Stimulated activated naive B cell treated with anti-CD40 and anti-IgM and Interleukin-4, amounts not matched to agents 10 μg/mL and 1 μg/mL and 100 μg/mL, for 72 hours (primary cell): ENCODE results near the gene AP1S3.
"Not testable (repeated sequence)": the region's sequence is repeated elsewhere in the genome, so short reads cannot be mapped to it uniquely, and the experiment has no call there.

Experiments
- ATAC-seq, 2 donors: fragments of 150-1000 bp; cut with Tn5 transposase; replicated peaks; 2 replicates each; pipeline ENCODE4 v1.10.0; 2021; ENCODE audit warnings: moderate library complexity in 1 of 2
- DNase-seq: peaks from one replicate; pipeline ENCODE4 v3.0.0; 2021
- H3K27ac Mint-ChIP-seq: one replicate; pipeline ENCODE4 v1.8.0; 2022; ENCODE audit warnings: mild to moderate bottlenecking, mixed read lengths
- H3K27me3 Mint-ChIP-seq, 2 donors: one replicate each; pipeline ENCODE4 v1.8.0; 2022; ENCODE audit warnings: mixed read lengths in 2 of 2
- H3K36me3 Mint-ChIP-seq, 2 donors: one replicate each; pipeline ENCODE4 v1.8.0; 2022; ENCODE audit warnings: mixed read lengths in 2 of 2, mild to moderate bottlenecking in 1 of 2
- H3K4me1 Mint-ChIP-seq, 2 donors: one replicate each; pipeline ENCODE4 v1.8.0; 2022; ENCODE audit warnings: mixed read lengths in 2 of 2, mild to moderate bottlenecking in 1 of 2
- H3K4me3 Mint-ChIP-seq, 2 donors: one replicate each; pipeline ENCODE4 v1.8.0; 2022; ENCODE audit warnings: mild to moderate bottlenecking in 2 of 2, mixed read lengths in 2 of 2, moderate library complexity in 1 of 2
- H3K9me3 Mint-ChIP-seq, 2 donors: one replicate each; pipeline ENCODE4 v1.8.0; 2022; ENCODE audit warnings: mixed read lengths in 2 of 2, mild to moderate bottlenecking in 1 of 2

Gene AP1S3

GRCh38 chr2:223805008-223805407 is 32.4 kb downstream of the AP1S3 start:
- peaks cover 0 to 2% of the 10 kb centered on the region in 2 donors for H3K9me3 Mint-ChIP-seq
- ATAC-seq (no peak), DNase-seq (no peak)
- H3K27ac Mint-ChIP-seq = peak overlapping the region; percentile 83
- peaks cover 26 to 59% of the 10 kb centered on the region in 2 donors for H3K4me1 Mint-ChIP-seq
- no peaks in the 10 kb centered on the region for H3K27me3 Mint-ChIP-seq
- peaks cover 17 to 30% of the 10 kb centered on the region in 2 donors for H3K36me3 Mint-ChIP-seq
- peak overlapping the region in 1 of 2 donors; percentile 56 for H3K4me3 Mint-ChIP-seq

GRCh38 chr2:223801736-223802135 is 35.6 kb downstream of the AP1S3 start:
- H3K9me3 Mint-ChIP-seq = no peaks in the 10 kb centered on the region
- no peak for ATAC-seq
- peaks cover 16 to 33% of the 10 kb centered on the region in 2 donors for H3K36me3 Mint-ChIP-seq
- H3K27ac Mint-ChIP-seq = peak overlapping the region; percentile 85
- H3K4me3 Mint-ChIP-seq = no peak overlapping the region
- H3K27me3 Mint-ChIP-seq = no peaks in the 10 kb centered on the region
- H3K4me1 Mint-ChIP-seq = peaks cover 41 to 70% of the 10 kb centered on the region in 2 donors
- no peak for DNase-seq

GRCh38 chr2:223800908-223801307 is 36.5 kb downstream of the AP1S3 start:
- no peaks in the 10 kb centered on the region for H3K27me3 Mint-ChIP-seq
- H3K36me3 Mint-ChIP-seq = peaks cover 20 to 36% of the 10 kb centered on the region in 2 donors
- peaks cover 44 to 75% of the 10 kb centered on the region in 2 donors for H3K4me1 Mint-ChIP-seq
- no peaks in the 10 kb centered on the region for H3K9me3 Mint-ChIP-seq
- DNase-seq (no peak), ATAC-seq (peak; percentile 50 to 54)
- peak overlapping the region; percentile 85 for H3K27ac Mint-ChIP-seq
- peak overlapping the region; percentile 25 to 37 for H3K4me3 Mint-ChIP-seq

- peak; percentile 26 for DNase-seq
- peaks cover 36 to 59% of the 10 kb centered on the region in 2 donors for H3K4me1 Mint-ChIP-seq
- ATAC-seq = peak; percentile 98
- H3K9me3 Mint-ChIP-seq = peaks cover 3% of the 10 kb centered on the region in 2 donors
- peak overlapping the region; percentile 43 for H3K27ac Mint-ChIP-seq
- peak overlapping the region; percentile 27 to 52 for H3K4me3 Mint-ChIP-seq
- peaks cover 26 to 44% of the 10 kb centered on the region in 2 donors for H3K36me3 Mint-ChIP-seq
- no peaks in the 10 kb centered on the region for H3K27me3 Mint-ChIP-seq
Observed at GRCh38 chr2:223797811-223798721, 39.3 kb downstream of the AP1S3 start.

DNA sequence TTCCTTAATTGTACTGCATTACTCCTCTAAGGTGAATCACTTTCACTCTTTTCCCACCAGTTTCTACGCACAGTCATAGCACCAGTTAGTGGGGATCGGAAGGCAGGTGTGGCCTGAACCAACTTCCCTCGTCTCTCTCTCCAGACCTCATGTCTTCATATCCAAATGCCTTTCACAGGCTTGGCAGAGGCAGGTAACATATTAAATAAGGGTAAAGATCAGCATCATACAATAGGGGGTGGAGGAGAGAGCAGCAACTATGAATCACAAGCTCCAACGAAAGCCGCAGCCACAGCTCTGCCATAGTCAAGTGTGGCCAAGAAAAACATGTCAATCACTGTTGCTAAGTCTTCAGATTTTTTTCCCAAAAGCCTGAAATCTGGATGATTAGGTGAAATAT is 40.3 kb downstream of the AP1S3 start:
- no peaks in the 10 kb centered on the region for H3K27me3 Mint-ChIP-seq
- ATAC-seq = no peak
- peaks cover 37 to 60% of the 10 kb centered on the region in 2 donors for H3K4me1 Mint-ChIP-seq

DNA sequence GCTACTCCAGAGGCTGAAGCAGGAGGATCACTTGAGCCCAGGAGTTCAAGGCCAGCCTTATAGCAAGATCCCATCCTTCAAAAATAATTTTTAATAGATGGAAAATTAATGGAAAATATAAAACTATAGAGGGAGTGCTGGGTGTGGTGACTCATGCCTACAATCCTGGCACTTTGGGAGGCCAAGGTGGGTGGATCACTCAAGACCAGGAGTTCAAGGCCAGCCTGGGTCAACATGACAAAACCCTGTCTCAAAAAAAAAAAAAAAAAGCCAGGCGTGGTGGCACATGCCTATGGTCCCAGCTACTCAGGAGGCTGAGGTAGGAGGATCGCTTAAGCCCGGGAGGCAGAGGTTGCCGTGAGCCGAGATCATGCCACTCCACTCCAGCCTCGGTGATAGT is 48.0 kb downstream of the AP1S3 start:
- no peak overlapping the region for H3K27ac Mint-ChIP-seq
- peaks cover 35 to 63% of the 10 kb centered on the region in 2 donors for H3K4me1 Mint-ChIP-seq
- no peak overlapping the region for H3K4me3 Mint-ChIP-seq
- no peaks in the 10 kb centered on the region for H3K27me3 Mint-ChIP-seq
- no peak for DNase-seq
- peaks cover 25 to 44% of the 10 kb centered on the region in 2 donors for H3K36me3 Mint-ChIP-seq
- ATAC-seq = no peak
- H3K9me3 Mint-ChIP-seq = peaks cover 3 to 8% of the 10 kb centered on the region in 2 donors

More for the DNA sequence above, 40.3 kb downstream of the AP1S3 start:
- H3K27ac Mint-ChIP-seq = peak overlapping the region; percentile 90
- H3K9me3 Mint-ChIP-seq = peaks cover 3 to 6% of the 10 kb centered on the region in 2 donors
- no peak overlapping the region for H3K4me3 Mint-ChIP-seq
- peaks cover 26 to 49% of the 10 kb centered on the region in 2 donors for H3K36me3 Mint-ChIP-seq
- no peak for DNase-seq

GRCh38 chr2:223788826-223789225 is 48.6 kb downstream of the AP1S3 start:
- H3K27ac Mint-ChIP-seq = no peak overlapping the region
- no peak for ATAC-seq
- H3K9me3 Mint-ChIP-seq = peaks cover 3 to 8% of the 10 kb centered on the region in 2 donors

DNA sequence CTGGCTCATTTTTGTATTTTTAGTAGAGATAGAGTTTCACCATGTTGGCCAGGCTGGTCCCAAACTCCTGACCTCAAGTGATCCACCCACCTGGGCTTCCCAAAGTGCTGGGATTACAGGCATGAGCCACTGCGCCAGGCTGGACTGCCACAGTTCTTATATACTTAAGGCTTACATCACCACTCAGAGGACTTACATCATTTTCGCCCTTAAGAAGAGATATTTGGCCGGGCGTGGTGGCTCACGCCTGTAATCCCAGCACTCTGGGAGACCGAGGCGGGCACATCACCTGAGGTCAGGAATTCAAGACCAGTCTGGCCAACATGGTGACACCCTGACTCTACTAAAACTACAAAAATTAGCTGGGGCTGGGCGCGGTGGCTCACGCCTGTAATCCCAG is 49.3 kb downstream of the AP1S3 start:
- H3K4me3 Mint-ChIP-seq, ATAC-seq, H3K27ac Mint-ChIP-seq, DNase-seq, H3K9me3 Mint-ChIP-seq, H3K27me3 Mint-ChIP-seq: not testable (repeated sequence)
- Mint-ChIP-seq H3K36me3 (peaks cover 28 to 47% of the 10 kb centered on the region in 2 donors), H3K4me1 (peaks cover 39 to 74% of the 10 kb centered on the region in 2 donors)

More at GRCh38 chr2:223788826-223789225, 48.6 kb downstream of the AP1S3 start:
- Mint-ChIP-seq H3K36me3 (peaks cover 30 to 47% of the 10 kb centered on the region in 2 donors), H3K4me1 (peaks cover 40 to 68% of the 10 kb centered on the region in 2 donors), H3K4me3 (no peak overlapping the region), H3K27me3 (no peaks in the 10 kb centered on the region)
- DNase-seq = no peak

- Mint-ChIP-seq H3K9me3 (peaks cover 0 to 2% of the 10 kb centered on the region in 2 donors), H3K27me3 (no peaks in the 10 kb centered on the region), H3K36me3 (peaks cover 31 to 44% of the 10 kb centered on the region in 2 donors), H3K4me3 (peak overlapping the region in 1 of 2 donors; percentile 49), H3K4me1 (peaks cover 36 to 70% of the 10 kb centered on the region in 2 donors), H3K27ac (peak overlapping the region; percentile 88)
- DNase-seq (no peak), ATAC-seq (peak; percentile 75 to 87)
Observed at GRCh38 chr2:223787358-223787757, 50.0 kb downstream of the AP1S3 start.

DNA sequence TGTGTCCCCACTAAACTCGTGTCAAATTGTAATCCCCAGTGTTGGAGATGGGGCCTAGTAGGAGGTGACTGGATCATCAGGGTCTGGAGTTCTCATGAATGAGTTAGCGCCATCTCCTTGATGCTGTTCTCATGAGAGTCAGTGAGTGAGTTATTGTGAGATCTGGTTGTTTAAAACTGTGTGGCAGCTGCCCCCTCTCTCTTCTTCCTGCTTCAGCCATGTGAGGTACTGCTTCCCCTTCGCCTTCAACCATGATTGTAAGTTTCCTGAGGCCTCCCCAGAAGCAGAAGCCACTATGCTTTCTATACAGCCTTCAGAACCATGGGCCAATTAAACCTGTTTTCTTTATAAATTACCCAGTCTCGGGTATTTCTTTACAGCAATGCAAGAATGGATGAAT is 50.4 kb downstream of the AP1S3 start:
- Mint-ChIP-seq H3K4me1 (peaks cover 36 to 70% of the 10 kb centered on the region in 2 donors), H3K27ac (peak overlapping the region; percentile 88), H3K27me3 (no peaks in the 10 kb centered on the region), H3K36me3 (peaks cover 32 to 48% of the 10 kb centered on the region in 2 donors), H3K9me3 (peaks cover 0 to 2% of the 10 kb centered on the region in 2 donors), H3K4me3 (peak overlapping the region; percentile 49 to 57)
- DNase-seq (no peak), ATAC-seq (peak; percentile 73 to 76)

DNA sequence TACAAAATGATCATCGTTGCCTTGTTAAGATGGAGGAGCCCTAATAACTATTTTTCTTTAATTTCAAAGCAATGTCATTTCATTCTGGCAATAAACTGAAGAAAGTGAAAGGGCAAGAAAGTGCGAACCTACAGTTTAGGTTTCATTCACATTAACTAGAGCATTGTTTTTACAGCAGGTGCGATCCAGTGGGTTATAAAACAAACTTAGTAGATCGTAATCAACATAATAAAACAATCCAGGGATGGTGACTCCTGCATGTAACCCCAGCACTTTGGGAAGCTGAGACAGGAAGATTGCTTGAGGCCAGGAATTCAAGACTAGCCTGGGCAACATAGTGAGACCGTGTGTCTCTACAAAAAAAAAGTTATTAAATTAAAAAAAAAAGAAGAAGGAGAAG is 51.1 kb downstream of the AP1S3 start:
- peaks cover 26 to 46% of the 10 kb centered on the region in 2 donors for H3K36me3 Mint-ChIP-seq
- peaks cover 0 to 2% of the 10 kb centered on the region in 2 donors for H3K9me3 Mint-ChIP-seq
- H3K4me3 Mint-ChIP-seq = no peak overlapping the region
- no peaks in the 10 kb centered on the region for H3K27me3 Mint-ChIP-seq
- DNase-seq (no peak), ATAC-seq (no peak)
- peak overlapping the region; percentile 71 for H3K27ac Mint-ChIP-seq
- peaks cover 33 to 62% of the 10 kb centered on the region in 2 donors for H3K4me1 Mint-ChIP-seq

- Mint-ChIP-seq H3K36me3 (peaks cover 22 to 40% of the 10 kb centered on the region in 2 donors), H3K27ac (peak overlapping the region; percentile 21)
Observed at GRCh38 chr2:223784221-223784772, 53.1 kb downstream of the AP1S3 start.

DNA sequence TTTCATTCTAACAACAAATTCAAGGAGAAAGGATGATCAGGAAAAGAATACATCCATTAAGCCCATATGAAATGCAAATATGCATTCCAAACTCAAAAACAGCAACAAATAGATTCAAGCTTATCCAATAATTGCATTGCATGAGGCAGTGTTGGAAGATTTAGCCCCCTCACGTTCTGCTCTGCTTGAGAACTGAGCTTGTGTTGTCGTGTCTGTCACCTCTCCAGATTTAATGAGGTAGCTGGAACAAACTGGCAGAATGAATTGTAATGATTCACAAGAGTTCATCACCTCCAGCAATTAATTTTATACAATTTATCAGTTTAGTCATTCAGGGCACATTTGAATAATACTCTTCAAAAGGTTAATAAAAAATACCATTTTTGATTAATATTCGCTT is 54.8 kb downstream of the AP1S3 start:
- Mint-ChIP-seq H3K27ac (no peak overlapping the region), H3K27me3 (no peaks in the 10 kb centered on the region), H3K4me1 (peaks cover 22 to 52% of the 10 kb centered on the region in 2 donors), H3K4me3 (no peak overlapping the region), H3K36me3 (peaks cover 21 to 36% of the 10 kb centered on the region in 2 donors), H3K9me3 (peaks cover 0 to 2% of the 10 kb centered on the region in 2 donors)
- DNase-seq = no peak
- no peak for ATAC-seq

More at GRCh38 chr2:223784221-223784772, 53.1 kb downstream of the AP1S3 start:
- Mint-ChIP-seq H3K27me3 (no peaks in the 10 kb centered on the region), H3K4me1 (peaks cover 27 to 61% of the 10 kb centered on the region in 2 donors), H3K4me3 (no peak overlapping the region), H3K9me3 (peaks cover 0 to 2% of the 10 kb centered on the region in 2 donors)
- no peak for DNase-seq
- no peak for ATAC-seq

- H3K36me3 Mint-ChIP-seq = peaks cover 20 to 34% of the 10 kb centered on the region in 2 donors
- H3K9me3 Mint-ChIP-seq = no peaks in the 10 kb centered on the region
- H3K27ac Mint-ChIP-seq = no peak overlapping the region
- H3K27me3 Mint-ChIP-seq = no peaks in the 10 kb centered on the region
- no peak for DNase-seq
- ATAC-seq = no peak
- H3K4me3 Mint-ChIP-seq = no peak overlapping the region
- peaks cover 12 to 41% of the 10 kb centered on the region in 2 donors for H3K4me1 Mint-ChIP-seq
Observed at GRCh38 chr2:223781560-223781959, 55.8 kb downstream of the AP1S3 start.
